Activated naive CD4-positive, alpha-beta T cell treated with anti-CD3 and anti-CD28 coated beads for 36 hours (primary cell): Measurements from ENCODE around the gene GPBP1L1. TPM values are rescaled to one million over a fixed set of nuclear protein-coding genes. Genes with fewer than 3 reads are reported as not detected.
A peak's percentile ranks its signal among the peaks of the same experiment; 100 is the strongest.
"Not testable (repeated sequence)": the region's sequence is repeated elsewhere in the genome, so short reads cannot be mapped to it uniquely, and the experiment has no call there.

ENCODE experiments used
- CTCF ChIA-PET: fragments of 350-600 bp; sonication (Branson Sonifier 250); formaldehyde crosslinking; loops from one replicate; lab custom pipeline; 2021; ENCODE audit warnings: antibody characterized with exemption; lab: Charles Lee
- DNase-seq: peaks from one replicate; pipeline ENCODE4 v3.0.0-alpha.2; 2020
- H3K27ac Mint-ChIP-seq: one replicate; pipeline ENCODE4 v1.8.0; 2021; ENCODE audit warnings: mild to moderate bottlenecking, mixed read lengths
- H3K27me3 Mint-ChIP-seq: one replicate; pipeline ENCODE4 v1.8.0; 2021; ENCODE audit warnings: low read depth, mixed read lengths
- H3K36me3 Mint-ChIP-seq: one replicate; pipeline ENCODE4 v1.8.0; 2021; ENCODE audit warnings: low read depth, mixed read lengths
- H3K4me1 Mint-ChIP-seq: one replicate; pipeline ENCODE4 v1.8.0; 2021; ENCODE audit warnings: low read depth, mixed read lengths
- H3K4me3 Mint-ChIP-seq: one replicate; pipeline ENCODE4 v1.8.0; 2021; ENCODE audit warnings: mild to moderate bottlenecking, moderate library complexity, mixed read lengths
- H3K9me3 Mint-ChIP-seq: one replicate; pipeline ENCODE4 v1.8.0; 2021; ENCODE audit warnings: mixed read lengths
- intact Hi-C: fragments of 100-400 bp; cut with micrococcal nuclease; formaldehyde crosslinking; loops from one replicate; pipeline ENCODE4 v1.15.1; 2023
- total RNA-seq, 2 experiments: library from RNA; stranded (reverse); gene quantifications; one replicate each; pipeline ENCODE4 v1.2.3, GENCODE V29; 2021

The GPBP1L1 gene
- total RNA-seq = 100 to 1,000 TPM; 113 to 122 TPM

GRCh38 chr1:45686288-45687013 is at the start of gene GPBP1L1:
Gene GPBP1L1 (minus strand): TSS chr1:45686533. CDS start chr1:45659087, 27,446 bp downstream.
- no peaks in the 10 kb centered on the region for H3K27me3 Mint-ChIP-seq
- peak within 1 kb of the TSS; percentile 100 for H3K27ac Mint-ChIP-seq
- CTCF ChIA-PET = interaction anchor here (0.5 to 1.0 kb wide), 6 partner anchors 8 to 867 kb away, joined by 3 to 4 read pairs (median 3); no protein-coding TSS in a partner anchor
- peaks cover 50% of the 10 kb centered on the region for H3K4me1 Mint-ChIP-seq
- peak; percentile 99 for DNase-seq
- peak within 1 kb of the TSS; percentile 98 for H3K4me3 Mint-ChIP-seq
- no peaks in the 10 kb centered on the region for H3K9me3 Mint-ChIP-seq
- intact Hi-C loops = loop anchor here (1.0 to 5.0 kb wide), 20 partner anchors 34 to 1646 kb away; partner anchors contain the start of genes AKR1A1, CCDC163, CMPK1 and DYNLT4
- peaks cover 23% of the 10 kb centered on the region for H3K36me3 Mint-ChIP-seq

GRCh38 chr1:45730780-45731319 is 44.5 kb upstream of the GPBP1L1 start:
- no peak for DNase-seq
- Mint-ChIP-seq H3K36me3 (peaks cover 6% of the 10 kb centered on the region), H3K27me3 (no peaks in the 10 kb centered on the region), H3K9me3 (no peaks in the 10 kb centered on the region), H3K4me1 (peaks cover 2% of the 10 kb centered on the region), H3K27ac (no peak overlapping the region), H3K4me3 (no peak overlapping the region)
- intact Hi-C loops = no loop called here
- CTCF ChIA-PET = interaction anchor here (1.7 kb wide), 1 partner anchor 137 kb away, joined by 3 read pairs; no protein-coding TSS in a partner anchor

DNA sequence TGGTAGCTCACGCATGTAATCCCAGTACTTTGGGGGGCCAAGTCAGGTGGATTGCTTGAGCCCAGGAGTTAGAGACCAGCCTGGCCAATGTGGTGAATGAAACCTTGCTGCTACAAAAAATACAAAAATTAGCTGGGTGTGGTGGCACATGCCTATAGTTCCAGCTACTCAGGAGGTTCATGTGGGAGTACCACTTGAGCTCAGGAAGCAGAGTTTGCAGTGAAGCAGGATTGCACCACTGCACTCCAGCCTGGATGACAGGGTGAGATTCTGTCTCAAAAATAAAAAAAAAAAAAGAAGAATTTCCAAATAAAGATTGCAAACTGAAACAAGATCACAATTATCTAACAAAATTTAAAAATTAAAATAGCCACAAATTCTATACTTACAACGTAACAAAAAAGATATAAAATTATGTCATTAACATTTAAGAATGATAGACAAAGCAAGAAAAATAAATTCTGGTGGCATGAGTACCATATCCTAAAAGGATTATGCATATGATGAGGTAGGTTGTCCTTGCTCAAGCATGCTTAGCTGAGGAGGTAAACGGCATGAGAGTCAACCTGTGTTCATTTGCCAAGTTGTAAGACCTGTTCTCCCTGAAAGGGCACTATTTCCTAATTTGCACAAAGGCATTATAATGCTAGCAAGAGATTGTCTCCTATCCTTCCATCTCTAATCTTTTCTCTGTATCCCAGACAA is 43.9 kb upstream of the GPBP1L1 start:
- Mint-ChIP-seq H3K36me3 (peaks cover 6% of the 10 kb centered on the region), H3K4me3 (no peak overlapping the region)
- CTCF ChIA-PET = no interaction called here

GRCh38 chr1:45726007-45726406 is 39.7 kb upstream of the GPBP1L1 start:
- H3K27ac Mint-ChIP-seq, H3K36me3 Mint-ChIP-seq, H3K27me3 Mint-ChIP-seq, H3K9me3 Mint-ChIP-seq, H3K4me1 Mint-ChIP-seq, DNase-seq, CTCF ChIA-PET, H3K4me3 Mint-ChIP-seq, intact Hi-C loops: not testable (repeated sequence)

More for the DNA sequence above, 43.9 kb upstream of the GPBP1L1 start:
- no peak overlapping the region for H3K27ac Mint-ChIP-seq
- peaks cover 2% of the 10 kb centered on the region for H3K4me1 Mint-ChIP-seq
- H3K27me3 Mint-ChIP-seq = no peaks in the 10 kb centered on the region
- no peak for DNase-seq
- H3K9me3 Mint-ChIP-seq = no peaks in the 10 kb centered on the region
- intact Hi-C loops = no loop called here

- Mint-ChIP-seq H3K4me1 (no peaks in the 10 kb centered on the region), H3K9me3 (no peaks in the 10 kb centered on the region), H3K27me3 (no peaks in the 10 kb centered on the region), H3K4me3 (no peak overlapping the region), H3K27ac (no peak overlapping the region), H3K36me3 (peaks cover 4% of the 10 kb centered on the region)
- intact Hi-C loops = no loop called here
- DNase-seq = no peak
- CTCF ChIA-PET = no interaction called here
Observed at GRCh38 chr1:45723248-45723930, 37.1 kb upstream of the GPBP1L1 start.

- Mint-ChIP-seq H3K4me1 (no peaks in the 10 kb centered on the region), H3K9me3 (no peaks in the 10 kb centered on the region), H3K27ac (no peak overlapping the region), H3K4me3 (no peak overlapping the region), H3K27me3 (no peaks in the 10 kb centered on the region), H3K36me3 (peaks cover 3% of the 10 kb centered on the region)
- CTCF ChIA-PET = no interaction called here
- DNase-seq = no peak
- intact Hi-C loops = no loop called here
Observed at GRCh38 chr1:45722809-45723208, 36.5 kb upstream of the GPBP1L1 start.

DNA sequence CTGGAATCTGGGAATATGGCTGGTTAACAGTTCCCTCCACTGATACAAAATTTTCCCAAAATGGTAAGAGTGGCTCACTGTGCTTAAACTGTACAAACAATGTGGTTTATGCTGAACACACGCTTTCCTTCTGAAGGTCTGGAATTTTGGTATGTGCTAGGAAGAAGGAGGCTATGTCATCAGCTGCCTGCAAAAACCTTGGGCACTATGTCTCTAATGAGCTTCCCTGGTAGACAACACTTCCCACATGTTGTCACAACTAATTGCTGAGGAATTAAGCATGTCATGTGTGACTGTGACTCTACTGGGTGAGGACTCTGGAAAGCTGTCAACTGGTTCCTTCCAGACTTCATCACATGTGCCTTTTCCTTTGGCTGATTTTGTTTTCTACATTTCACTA is 34.9 kb upstream of the GPBP1L1 start:
- intact Hi-C loops = no loop called here
- Mint-ChIP-seq H3K36me3 (no peaks in the 10 kb centered on the region), H3K4me1 (no peaks in the 10 kb centered on the region), H3K27ac (no peak overlapping the region), H3K27me3 (no peaks in the 10 kb centered on the region), H3K4me3 (no peak overlapping the region), H3K9me3 (no peaks in the 10 kb centered on the region)
- CTCF ChIA-PET = no interaction called here
- DNase-seq = no peak

- no peaks in the 10 kb centered on the region for H3K27me3 Mint-ChIP-seq
- intact Hi-C loops = no loop called here
Observed at GRCh38 chr1:45718289-45718688, 32.0 kb upstream of the GPBP1L1 start.

GRCh38 chr1:45717386-45717785 is 31.1 kb upstream of the GPBP1L1 start:
- H3K4me3 Mint-ChIP-seq, H3K27ac Mint-ChIP-seq, H3K36me3 Mint-ChIP-seq, H3K4me1 Mint-ChIP-seq, DNase-seq, H3K27me3 Mint-ChIP-seq, intact Hi-C loops, H3K9me3 Mint-ChIP-seq: not testable (repeated sequence)
- CTCF ChIA-PET = interaction anchor here (1.1 kb wide), 1 partner anchor 11 kb away, joined by 5 read pairs; no protein-coding TSS in a partner anchor

More at GRCh38 chr1:45718289-45718688, 32.0 kb upstream of the GPBP1L1 start:
- H3K36me3 Mint-ChIP-seq = no peaks in the 10 kb centered on the region
- no peaks in the 10 kb centered on the region for H3K9me3 Mint-ChIP-seq
- H3K27ac Mint-ChIP-seq = no peak overlapping the region
- no peaks in the 10 kb centered on the region for H3K4me1 Mint-ChIP-seq
- H3K4me3 Mint-ChIP-seq = no peak overlapping the region
- DNase-seq = no peak
- CTCF ChIA-PET = interaction anchor here (0.6 to 1.1 kb wide), 3 partner anchors 10 to 688 kb away, joined by 5 read pairs; no protein-coding TSS in a partner anchor

DNA sequence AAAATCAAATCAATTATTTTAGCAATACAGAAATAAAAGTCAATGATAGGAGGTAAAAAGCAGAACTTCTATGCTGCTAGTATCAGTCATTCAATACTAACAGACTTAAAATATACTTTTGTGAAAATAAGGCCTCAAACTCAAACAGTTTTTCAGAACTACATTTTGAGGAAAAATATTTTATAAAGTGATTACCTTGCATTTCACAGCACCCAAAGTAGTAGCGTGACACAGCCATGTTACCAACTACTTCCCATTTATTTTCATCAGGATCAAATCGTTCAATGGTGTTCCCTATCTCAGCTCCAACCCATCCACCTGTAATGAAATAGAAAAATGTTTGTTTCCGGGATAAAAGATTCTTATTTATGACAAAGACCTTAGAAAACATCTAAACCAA is 30.4 kb upstream of the GPBP1L1 start:
- Mint-ChIP-seq H3K36me3 (peaks cover 3% of the 10 kb centered on the region), H3K4me3 (no peak overlapping the region), H3K27ac (no peak overlapping the region), H3K27me3 (no peaks in the 10 kb centered on the region), H3K4me1 (no peaks in the 10 kb centered on the region), H3K9me3 (no peaks in the 10 kb centered on the region)
- no peak for DNase-seq
- intact Hi-C loops = no loop called here
- CTCF ChIA-PET = no interaction called here

DNA sequence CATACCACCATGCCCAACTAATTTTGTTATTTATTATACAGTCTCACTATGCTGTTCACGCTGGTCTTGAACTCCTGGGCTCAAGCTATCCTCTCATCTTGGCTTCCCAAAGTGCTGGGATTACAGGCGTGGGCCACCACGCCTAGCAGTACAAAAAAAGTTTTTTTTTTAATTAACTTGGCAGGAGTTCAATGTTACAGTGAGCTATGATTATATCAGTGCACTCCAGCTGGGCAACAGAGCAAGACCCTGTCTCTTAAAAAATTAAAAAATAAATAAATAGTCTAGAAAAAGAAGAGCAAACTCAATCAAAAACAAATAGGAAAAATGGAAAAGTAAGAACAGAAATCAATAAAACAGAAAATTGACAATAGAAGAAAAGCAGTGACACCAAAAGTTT is 27.4 kb upstream of the GPBP1L1 start:
- DNase-seq = no peak
- intact Hi-C loops = no loop called here
- Mint-ChIP-seq H3K27ac (no peak overlapping the region), H3K36me3 (peaks cover 14% of the 10 kb centered on the region), H3K9me3 (no peaks in the 10 kb centered on the region), H3K4me1 (no peaks in the 10 kb centered on the region), H3K27me3 (no peaks in the 10 kb centered on the region), H3K4me3 (no peak overlapping the region)
- CTCF ChIA-PET = interaction anchor here (0.5 kb wide), 1 partner anchor 412 kb away, joined by 7 read pairs; no protein-coding TSS in a partner anchor

- H3K9me3 Mint-ChIP-seq = peaks cover 4% of the 10 kb centered on the region
- peaks cover 20% of the 10 kb centered on the region for H3K36me3 Mint-ChIP-seq
- intact Hi-C loops = no loop called here
- CTCF ChIA-PET = no interaction called here
- H3K27ac Mint-ChIP-seq = no peak overlapping the region
- H3K4me3 Mint-ChIP-seq = no peak overlapping the region
- no peak for DNase-seq
- no peaks in the 10 kb centered on the region for H3K27me3 Mint-ChIP-seq
- H3K4me1 Mint-ChIP-seq = no peaks in the 10 kb centered on the region
Observed at GRCh38 chr1:45704637-45705036, 18.3 kb upstream of the GPBP1L1 start.
